WTC11 (cell line): ENCODE data around the gene LMAN2L. TPM values are rescaled to one million over a fixed set of nuclear protein-coding genes. Genes with fewer than 3 reads are reported as not detected.
A peak's percentile ranks its signal among the peaks of the same experiment; 100 is the strongest.

Source experiments
- ATAC-seq: fragments of 200-7000 bp; cut with Tn5 transposase; 2 replicates; pipeline ENCODE4 v1.10.0; 2021; ENCODE audit warnings: mild to moderate bottlenecking, moderate library complexity
- CTCF ChIA-PET: fragments of 300-600 bp; sonication (Branson Sonifier 250); formaldehyde crosslinking; loops from one replicate; lab custom pipeline; 2021; ENCODE audit warnings: antibody characterized with exemption; lab: Charles Lee
- POLR2A ChIA-PET: fragments of 350-600 bp; sonication (Branson Sonifier 250); formaldehyde crosslinking; loops from one replicate; lab custom pipeline; 2021; ENCODE audit warnings: antibody characterized with exemption; lab: Charles Lee
- DNase-seq: peaks from one replicate; pipeline ENCODE4 v3.0.0; 2021; ENCODE audit warnings: low spot score
- H3K27ac Mint-ChIP-seq: 2 replicates; pipeline ENCODE4 v1.8.0; 2021; ENCODE audit warnings: mixed read lengths
- H3K27me3 Mint-ChIP-seq: 2 replicates; pipeline ENCODE4 v1.8.0; 2021; ENCODE audit warnings: low read depth, mild to moderate bottlenecking, moderate library complexity, mixed read lengths
- H3K36me3 Mint-ChIP-seq: 2 replicates; pipeline ENCODE4 v1.8.0; 2021; ENCODE audit warnings: mixed read lengths
- H3K4me1 Mint-ChIP-seq: 2 replicates; pipeline ENCODE4 v1.8.0; 2022; ENCODE audit warnings: mixed read lengths
- H3K4me3 Mint-ChIP-seq: 2 replicates; pipeline ENCODE4 v1.8.0; 2021; ENCODE audit warnings: mild to moderate bottlenecking, moderate library complexity, mixed read lengths
- H3K9me3 Mint-ChIP-seq: 2 replicates; pipeline ENCODE4 v1.8.0; 2021; ENCODE audit warnings: mixed read lengths
- AR ChIP-seq: fragments of 250-450 bp; sonication (Bioruptor Pico); IDR thresholded peaks from 2 replicates; pipeline ENCODE4 v1.9.0; 2021; ENCODE audit warnings: mild to moderate bottlenecking
- ATF3 ChIP-seq: sonication (generic); formaldehyde crosslinking; conservative IDR thresholded peaks from 2 replicates; pipeline ENCODE4 v1.8.1; 2022; ENCODE audit warnings: mild to moderate bottlenecking, missing genetic modification reagents
- E2F1 ChIP-seq: sonication (generic); formaldehyde crosslinking; IDR thresholded peaks from 2 replicates; pipeline ENCODE4 v1.8.0; 2022; ENCODE audit warnings: mild to moderate bottlenecking, missing genetic modification reagents
- NFYB ChIP-seq: sonication (generic); formaldehyde crosslinking; conservative IDR thresholded peaks from 2 replicates; pipeline ENCODE4 v1.8.0; 2022; ENCODE audit warnings: low read depth, missing genetic modification reagents
- OVOL2 ChIP-seq: fragments of 250-450 bp; sonication (Bioruptor Pico); IDR thresholded peaks from 2 replicates; pipeline ENCODE4 v1.9.0; 2021; ENCODE audit warnings: mild to moderate bottlenecking, borderline replicate concordance
- PRDM15 ChIP-seq: sonication (generic); formaldehyde crosslinking; IDR thresholded peaks from 2 replicates; pipeline ENCODE4 v1.8.0; 2022; ENCODE audit warnings: missing genetic modification reagents
- SMAD3 ChIP-seq: sonication (generic); formaldehyde crosslinking; IDR thresholded peaks from 2 replicates; pipeline ENCODE4 v1.8.0; 2022; ENCODE audit warnings: missing genetic modification reagents, mild to moderate bottlenecking, borderline replicate concordance
- SOX15 ChIP-seq: fragments of 250-450 bp; sonication (Bioruptor Pico); IDR thresholded peaks from 2 replicates; pipeline ENCODE4 v1.9.0; 2021; ENCODE audit warnings: mild to moderate bottlenecking
- TEAD1 ChIP-seq: sonication (generic); formaldehyde crosslinking; IDR thresholded peaks from 2 replicates; pipeline ENCODE4 v1.8.0; 2022; ENCODE audit warnings: mild to moderate bottlenecking, missing genetic modification reagents
- ZMAT4 ChIP-seq: fragments of 250-450 bp; sonication (Bioruptor Pico); IDR thresholded peaks from 2 replicates; pipeline ENCODE4 v1.9.0; 2021; ENCODE audit warnings: mild to moderate bottlenecking
- ZNF317 ChIP-seq: sonication (generic); formaldehyde crosslinking; IDR thresholded peaks from 2 replicates; pipeline ENCODE4 v1.8.1; 2023; ENCODE audit warnings: low read depth, mild to moderate bottlenecking, moderate library complexity, missing genetic modification reagents, borderline replicate concordance
- ZNF425 ChIP-seq: fragments of 250-450 bp; sonication (Bioruptor Pico); conservative IDR thresholded peaks from 2 replicates; pipeline ENCODE4 v1.9.0; 2021; ENCODE audit warnings: mild to moderate bottlenecking
- total RNA-seq: library from RNA; stranded (reverse); gene quantifications from 3 replicates; pipeline ENCODE4 v1.2.3, GENCODE V29; 2021
- TF ChIP-seq, protein P1 (sequence below): fragments of 250-450 bp; sonication (Bioruptor Pico); IDR thresholded peaks from 2 replicates; pipeline ENCODE4 v1.8.0; 2021; ENCODE audit warnings: mild to moderate bottlenecking
- TF ChIP-seq, protein P2 (sequence below): fragments of 250-450 bp; sonication (Bioruptor Pico); IDR thresholded peaks from 2 replicates; pipeline ENCODE4 v1.9.0; 2021; ENCODE audit warnings: mild to moderate bottlenecking, borderline replicate concordance

LMAN2L gene
- total RNA-seq, 1 experiment from 2014 or later = 13.5 TPM

GRCh38 chr2:96769814-96770213 lies 29.9 kb upstream of the LMAN2L start:
- H3K36me3 Mint-ChIP-seq = no peaks in the 10 kb centered on the region
- no peak for DNase-seq
- H3K9me3 Mint-ChIP-seq = no peaks in the 10 kb centered on the region
- H3K4me3 Mint-ChIP-seq = no peak overlapping the region
- ChIA-PET POLR2A (no interaction called here), CTCF (interaction anchor here (0.5 to 1.3 kb wide), 5 partner anchors 30 to 243 kb away, joined by 3 to 4 read pairs (median 3); partner anchors contain the start of gene ANKRD39)
- ATAC-seq = no peak
- TF ChIP-seq ZMAT4 (CRISPR knock-in tag) (no peak), SOX15 (CRISPR knock-in tag) (no peak), PRDM15 (CRISPR knock-in tag) (no peak), ZNF317 (CRISPR knock-in tag) (no peak), NFYB (CRISPR knock-in tag) (no peak), ATF3 (CRISPR knock-in tag) (no peak), SMAD3 (CRISPR knock-in tag) (no peak), TEAD1 (CRISPR knock-in tag) (no peak), ZNF425 (no peak), OVOL2 (CRISPR knock-in tag) (no peak), AR (CRISPR knock-in tag) (no peak), E2F1 (CRISPR knock-in tag) (no peak)
- TF ChIP-seq, protein P1, sequence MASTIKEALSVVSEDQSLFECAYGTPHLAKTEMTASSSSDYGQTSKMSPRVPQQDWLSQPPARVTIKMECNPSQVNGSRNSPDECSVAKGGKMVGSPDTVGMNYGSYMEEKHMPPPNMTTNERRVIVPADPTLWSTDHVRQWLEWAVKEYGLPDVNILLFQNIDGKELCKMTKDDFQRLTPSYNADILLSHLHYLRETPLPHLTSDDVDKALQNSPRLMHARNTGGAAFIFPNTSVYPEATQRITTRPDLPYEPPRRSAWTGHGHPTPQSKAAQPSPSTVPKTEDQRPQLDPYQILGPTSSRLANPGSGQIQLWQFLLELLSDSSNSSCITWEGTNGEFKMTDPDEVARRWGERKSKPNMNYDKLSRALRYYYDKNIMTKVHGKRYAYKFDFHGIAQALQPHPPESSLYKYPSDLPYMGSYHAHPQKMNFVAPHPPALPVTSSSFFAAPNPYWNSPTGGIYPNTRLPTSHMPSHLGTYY = no peak
- TF ChIP-seq, protein P2, sequence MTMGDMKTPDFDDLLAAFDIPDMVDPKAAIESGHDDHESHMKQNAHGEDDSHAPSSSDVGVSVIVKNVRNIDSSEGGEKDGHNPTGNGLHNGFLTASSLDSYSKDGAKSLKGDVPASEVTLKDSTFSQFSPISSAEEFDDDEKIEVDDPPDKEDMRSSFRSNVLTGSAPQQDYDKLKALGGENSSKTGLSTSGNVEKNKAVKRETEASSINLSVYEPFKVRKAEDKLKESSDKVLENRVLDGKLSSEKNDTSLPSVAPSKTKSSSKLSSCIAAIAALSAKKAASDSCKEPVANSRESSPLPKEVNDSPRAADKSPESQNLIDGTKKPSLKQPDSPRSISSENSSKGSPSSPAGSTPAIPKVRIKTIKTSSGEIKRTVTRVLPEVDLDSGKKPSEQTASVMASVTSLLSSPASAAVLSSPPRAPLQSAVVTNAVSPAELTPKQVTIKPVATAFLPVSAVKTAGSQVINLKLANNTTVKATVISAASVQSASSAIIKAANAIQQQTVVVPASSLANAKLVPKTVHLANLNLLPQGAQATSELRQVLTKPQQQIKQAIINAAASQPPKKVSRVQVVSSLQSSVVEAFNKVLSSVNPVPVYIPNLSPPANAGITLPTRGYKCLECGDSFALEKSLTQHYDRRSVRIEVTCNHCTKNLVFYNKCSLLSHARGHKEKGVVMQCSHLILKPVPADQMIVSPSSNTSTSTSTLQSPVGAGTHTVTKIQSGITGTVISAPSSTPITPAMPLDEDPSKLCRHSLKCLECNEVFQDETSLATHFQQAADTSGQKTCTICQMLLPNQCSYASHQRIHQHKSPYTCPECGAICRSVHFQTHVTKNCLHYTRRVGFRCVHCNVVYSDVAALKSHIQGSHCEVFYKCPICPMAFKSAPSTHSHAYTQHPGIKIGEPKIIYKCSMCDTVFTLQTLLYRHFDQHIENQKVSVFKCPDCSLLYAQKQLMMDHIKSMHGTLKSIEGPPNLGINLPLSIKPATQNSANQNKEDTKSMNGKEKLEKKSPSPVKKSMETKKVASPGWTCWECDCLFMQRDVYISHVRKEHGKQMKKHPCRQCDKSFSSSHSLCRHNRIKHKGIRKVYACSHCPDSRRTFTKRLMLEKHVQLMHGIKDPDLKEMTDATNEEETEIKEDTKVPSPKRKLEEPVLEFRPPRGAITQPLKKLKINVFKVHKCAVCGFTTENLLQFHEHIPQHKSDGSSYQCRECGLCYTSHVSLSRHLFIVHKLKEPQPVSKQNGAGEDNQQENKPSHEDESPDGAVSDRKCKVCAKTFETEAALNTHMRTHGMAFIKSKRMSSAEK = no peak
- H3K27ac Mint-ChIP-seq = peak overlapping the region; percentile 48; the same call in 1 of the 2 replicates
- no peaks in the 10 kb centered on the region for H3K27me3 Mint-ChIP-seq
- H3K4me1 Mint-ChIP-seq = peaks cover 18% of the 10 kb centered on the region
